HFF-Myc (cell line): ENCODE results near the gene CCNQ.

Experiments used
- DNase-seq: peaks from one replicate; pipeline ENCODE4 v3.0.0-alpha.2; 2011; ENCODE audit warnings: low read depth; ENCODE audit errors: extremely low read depth
- H3K4me3 ChIP-seq: replicated peaks from 2 replicates; pipeline ENCODE4 v1.5.1; 2011; ENCODE audit warnings: low read depth, mild to moderate bottlenecking, control low read depth, low read length
- CTCF ChIP-seq: IDR thresholded peaks from 2 replicates; pipeline ENCODE4 v1.5.1; 2012; ENCODE audit warnings: mild to moderate bottlenecking, low read depth, low read length, control low read depth; ENCODE audit errors: missing control alignments

Gene CCNQ

GRCh38 chrX:153554519-153555167 lies 44.3 kb downstream of the CCNQ start:
- no peak for DNase-seq
- no peak overlapping the region for H3K4me3 ChIP-seq
- TF ChIP-seq CTCF: peak; percentile 68

DNA sequence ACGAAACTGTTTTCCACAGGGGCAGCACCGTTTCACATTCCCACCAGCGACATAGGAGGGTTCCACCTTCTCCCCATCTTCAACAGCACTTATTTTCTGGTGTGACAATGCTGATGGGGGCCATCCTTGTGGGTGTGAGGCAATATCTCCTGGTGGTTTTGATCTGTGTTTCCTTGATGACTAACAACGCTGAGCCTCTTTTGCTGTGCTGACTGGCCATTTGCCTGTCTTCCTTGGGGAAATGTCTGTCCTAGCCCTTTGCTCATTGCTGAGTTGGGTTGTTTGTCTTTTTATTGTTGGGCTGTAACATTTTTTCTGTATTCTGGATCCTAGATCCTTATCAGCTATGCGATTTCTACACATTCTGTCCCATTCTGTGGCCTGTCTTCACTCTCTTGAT lies 47.8 kb downstream of the CCNQ start:
- DNase-seq: no peak

DNA sequence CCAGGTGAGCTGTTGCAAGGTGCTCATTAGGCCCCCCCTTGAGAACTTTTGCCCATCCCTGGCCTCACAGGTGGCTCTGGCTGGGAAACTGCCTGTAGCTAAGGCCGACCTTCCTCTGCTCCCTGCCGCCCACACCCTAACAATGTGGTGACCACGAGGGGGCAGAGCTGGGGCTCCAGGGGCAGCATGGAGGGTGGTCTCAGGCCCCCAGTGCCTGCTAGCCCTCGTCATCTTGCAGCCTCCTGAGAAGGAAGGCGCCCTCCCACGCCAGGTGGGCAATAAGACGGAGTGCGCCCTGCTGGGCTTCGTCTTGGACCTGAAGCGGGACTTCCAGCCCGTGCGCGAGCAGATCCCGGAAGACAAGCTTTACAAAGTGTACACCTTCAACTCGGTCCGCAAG lies 49.1 kb downstream of the CCNQ start:
- TF ChIP-seq CTCF: no peak
- DNase-seq: no peak
- H3K4me3 ChIP-seq: no peak overlapping the region

More for the DNA sequence above, 47.8 kb downstream of the CCNQ start:
- no peak for TF ChIP-seq CTCF
- H3K4me3 ChIP-seq: no peak overlapping the region

GRCh38 chrX:153549231-153549630 lies 49.7 kb downstream of the CCNQ start:
- no peak for TF ChIP-seq CTCF

GRCh38 chrX:153547195-153547594 lies 51.7 kb downstream of the CCNQ start:
- no peak for DNase-seq
- TF ChIP-seq CTCF: no peak
- no peak overlapping the region for H3K4me3 ChIP-seq

More at GRCh38 chrX:153549231-153549630, 49.7 kb downstream of the CCNQ start:
- H3K4me3 ChIP-seq: no peak overlapping the region
- no peak for DNase-seq

- TF ChIP-seq CTCF: no peak
- no peak for DNase-seq
- no peak overlapping the region for H3K4me3 ChIP-seq
Observed at GRCh38 chrX:153546386-153546785, 52.6 kb downstream of the CCNQ start.

DNA sequence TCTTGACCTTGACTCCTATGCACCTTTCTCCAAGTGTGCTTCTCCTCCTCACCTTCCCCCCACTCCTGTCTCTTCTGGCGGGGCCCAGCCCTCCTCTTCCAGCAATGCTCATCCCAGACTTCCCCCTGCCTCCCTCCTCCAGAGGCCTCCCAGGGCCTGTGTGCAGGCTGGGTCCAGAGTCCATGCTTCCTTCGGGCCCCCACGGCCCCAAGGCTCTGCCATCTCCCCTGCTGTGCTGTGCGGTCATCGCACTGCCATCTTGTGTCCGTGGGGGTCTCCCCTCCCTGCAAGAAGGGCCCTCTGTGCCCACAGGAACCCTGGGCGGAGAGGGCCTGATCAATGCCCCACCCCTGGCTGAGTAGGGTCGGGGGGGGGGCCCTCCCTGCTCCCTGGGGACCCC lies 54.2 kb downstream of the CCNQ start:
- TF ChIP-seq CTCF: no peak
- no peak for DNase-seq
- no peak overlapping the region for H3K4me3 ChIP-seq
